D721Med (cell line): Measurements from ENCODE around the gene CDHR2.
"Not testable (repeated sequence)": the region's sequence is repeated elsewhere in the genome, so short reads cannot be mapped to it uniquely, and the experiment has no call there.

Source experiments
- DNase-seq: peaks from one replicate; pipeline ENCODE4 v3.0.0; 2011; ENCODE audit warnings: low spot score; ENCODE audit not compliant: insufficient read length
- FAIRE-seq: peaks from 2 replicates; lab custom pipeline; 2011; peaks lifted over from hg19 to GRCh38; lab: Jason Lieb, UNC
- CTCF ChIP-seq: IDR thresholded peaks from 2 replicates; pipeline ENCODE4 v1.5.1; 2012; ENCODE audit warnings: mild to moderate bottlenecking, control low read depth; ENCODE audit not compliant: insufficient read depth; ENCODE audit errors: missing control alignments

CDHR2 gene

GRCh38 chr5:176589039-176589769, 40.1 kb downstream of the CDHR2 start:
- FAIRE-seq = no peak
- DNase-seq = no peak
- TF ChIP-seq CTCF = no peak

- no peak for DNase-seq
- FAIRE-seq = no peak
- no peak for TF ChIP-seq CTCF
Measured at GRCh38 chr5:176590035-176590717, 41.0 kb downstream of the CDHR2 start.

- not testable (repeated sequence) for DNase-seq, FAIRE-seq
Measured at GRCh38 chr5:176591667-176592066, 42.5 kb downstream of the CDHR2 start.

- no peak for DNase-seq
- TF ChIP-seq CTCF = no peak
- no peak for FAIRE-seq
Measured at GRCh38 chr5:176592573-176592972, 43.4 kb downstream of the CDHR2 start.

- DNase-seq (no peak), FAIRE-seq (no peak)
- no peak for TF ChIP-seq CTCF
Measured at GRCh38 chr5:176593273-176593869, 44.2 kb downstream of the CDHR2 start.

GRCh38 chr5:176594554-176594953, 45.4 kb downstream of the CDHR2 start:
- DNase-seq = no peak
- FAIRE-seq = no peak
- no peak for TF ChIP-seq CTCF

- FAIRE-seq = no peak
- TF ChIP-seq CTCF = no peak
Measured at GRCh38 chr5:176595386-176595943, 46.3 kb downstream of the CDHR2 start.

More at GRCh38 chr5:176595386-176595943, 46.3 kb downstream of the CDHR2 start:
- no peak for DNase-seq
